GM19468 (cell line): ENCODE measurements around the gene DGKH.
"Not testable (repeated sequence)": the region's sequence is repeated elsewhere in the genome, so short reads cannot be mapped to it uniquely, and the experiment has no call there.

Source experiments
- ATAC-seq: cut with Tn5 transposase; IDR thresholded peaks from one replicate; pipeline ENCODE4 v1.9.1; 2021; ENCODE audit warnings: mild to moderate bottlenecking, moderate library complexity, moderate number of reproducible peaks; ENCODE audit not compliant: unreplicated experiment; ENCODE audit errors: extremely low read depth

The DGKH gene

GRCh38 chr13:42152495-42152894, 104.0 kb downstream of the DGKH start:
- ATAC-seq, result no peak

- no peak for ATAC-seq
These were observed 105.0 kb downstream of the DGKH start for GRCh38 chr13:42153199-42154113.

- ATAC-seq, result no peak
These were observed 106.8 kb downstream of the DGKH start for GRCh38 chr13:42155251-42155650.

- not testable (repeated sequence) for ATAC-seq
These were observed 114.9 kb downstream of the DGKH start for GRCh38 chr13:42163338-42163737.

GRCh38 chr13:42163910-42164309, 115.5 kb downstream of the DGKH start:
- ATAC-seq, result not testable (repeated sequence)

GRCh38 chr13:42164557-42165125, 116.2 kb downstream of the DGKH start:
- no peak for ATAC-seq

- no peak for ATAC-seq
These were observed 120.0 kb downstream of the DGKH start for GRCh38 chr13:42168496-42168895.

GRCh38 chr13:42170029-42170428, 121.6 kb downstream of the DGKH start:
- ATAC-seq, result no peak

- ATAC-seq, result no peak
These were observed 125.4 kb downstream of the DGKH start for GRCh38 chr13:42173789-42174343.

GRCh38 chr13:42174344-42175162, 126.1 kb downstream of the DGKH start:
- no peak for ATAC-seq

- ATAC-seq, result no peak
These were observed 127.8 kb downstream of the DGKH start for GRCh38 chr13:42176294-42176693.

GRCh38 chr13:42177189-42177588, 128.7 kb downstream of the DGKH start:
- ATAC-seq, result no peak

GRCh38 chr13:42181381-42181953, 133.0 kb downstream of the DGKH start:
- ATAC-seq, result no peak

- ATAC-seq, result no peak
These were observed 140.6 kb downstream of the DGKH start for GRCh38 chr13:42189061-42189460.

- no peak for ATAC-seq
These were observed 142.1 kb downstream of the DGKH start for GRCh38 chr13:42190529-42190928.

- ATAC-seq, result no peak
These were observed 163.4 kb downstream of the DGKH start for GRCh38 chr13:42211704-42212464.

- ATAC-seq, result no peak
These were observed 166.0 kb downstream of the DGKH start for GRCh38 chr13:42214446-42214845.

GRCh38 chr13:42215578-42216421, 167.4 kb downstream of the DGKH start:
- ATAC-seq, result no peak

- ATAC-seq, result no peak
These were observed 167.9 kb downstream of the DGKH start for GRCh38 chr13:42216422-42216735.
